Epithelial cell of prostate (primary cell): ENCODE data around the gene TMEM191C.
A peak's percentile ranks its signal among the peaks of the same experiment; 100 is the strongest.
"Not testable (repeated sequence)": the region's sequence is repeated elsewhere in the genome, so short reads cannot be mapped to it uniquely, and the experiment has no call there.

Experiments
- DNase-seq: peaks from one replicate; pipeline ENCODE4 v3.0.0-alpha.2; 2011; ENCODE audit warnings: low read depth, low spot score
- H3K27ac ChIP-seq: fragments of 450-650 bp; 2 replicates; pipeline ENCODE4 v1.5.1; 2017; ENCODE audit warnings: mild to moderate bottlenecking

TMEM191C gene

GRCh38 chr22:21445437-21446127 lies 21.6 kb upstream of the TMEM191C start:
- no peak for DNase-seq
- H3K27ac ChIP-seq, result no peak overlapping the region

GRCh38 chr22:21446128-21446826 lies 20.9 kb upstream of the TMEM191C start:
- H3K27ac ChIP-seq, result no peak overlapping the region
- no peak for DNase-seq

GRCh38 chr22:21446827-21447690 lies 20.1 kb upstream of the TMEM191C start:
- no peak overlapping the region for H3K27ac ChIP-seq
- DNase-seq, result no peak

- no peak overlapping the region for H3K27ac ChIP-seq
- no peak for DNase-seq
These were observed 19.3 kb upstream of the TMEM191C start for GRCh38 chr22:21447694-21448402.

- no peak overlapping the region for H3K27ac ChIP-seq
- DNase-seq, result no peak
These were observed 18.4 kb upstream of the TMEM191C start for GRCh38 chr22:21448627-21449416.

- no peak overlapping the region for H3K27ac ChIP-seq
- no peak for DNase-seq
These were observed 17.5 kb upstream of the TMEM191C start for GRCh38 chr22:21449531-21450319.

- no peak overlapping the region for H3K27ac ChIP-seq
- no peak for DNase-seq
These were observed 16.8 kb upstream of the TMEM191C start for GRCh38 chr22:21450320-21450831.

GRCh38 chr22:21450858-21451353 lies 16.3 kb upstream of the TMEM191C start:
- no peak for DNase-seq
- no peak overlapping the region for H3K27ac ChIP-seq

GRCh38 chr22:21451545-21452520 lies 15.4 kb upstream of the TMEM191C start:
- no peak for DNase-seq
- H3K27ac ChIP-seq, result no peak overlapping the region

GRCh38 chr22:21452666-21453065 lies 14.5 kb upstream of the TMEM191C start:
- H3K27ac ChIP-seq, DNase-seq: not testable (repeated sequence)

- not testable (repeated sequence) for DNase-seq, H3K27ac ChIP-seq
These were observed 12.2 kb upstream of the TMEM191C start for GRCh38 chr22:21454998-21455333.

- DNase-seq, result no peak
These were observed 11.7 kb upstream of the TMEM191C start for GRCh38 chr22:21455334-21456089.

GRCh38 chr22:21457023-21457787 lies 10.0 kb upstream of the TMEM191C start:
- DNase-seq, result no peak
- no peak overlapping the region for H3K27ac ChIP-seq

More at GRCh38 chr22:21455334-21456089, 11.7 kb upstream of the TMEM191C start:
- H3K27ac ChIP-seq, result no peak overlapping the region

- H3K27ac ChIP-seq, DNase-seq: not testable (repeated sequence)
These were observed 4.5 kb upstream of the TMEM191C start for GRCh38 chr22:21462672-21463071.

GRCh38 chr22:21468194-21469096 lies 1.3 kb downstream of the TMEM191C start:
- H3K27ac ChIP-seq, result not testable (repeated sequence)
- DNase-seq, result peak; percentile 79
